A673 (cell line): Measurements from ENCODE around the gene TMEM266.

ENCODE experiments used
- CTCF ChIP-seq: fragments of 300-800, 200-600 bp; sonication (generic); conservative IDR thresholded peaks from 2 replicates; pipeline ENCODE4 v1.5.1; 2017; ENCODE audit warnings: low read depth, mild to moderate bottlenecking, antibody characterized with exemption, low read length, moderate library complexity, mixed read lengths
- EZH2 ChIP-seq: fragments of 200-600 bp; sonication (generic); IDR thresholded peaks from 2 replicates; pipeline ENCODE4 v1.6.1; 2017; ENCODE audit warnings: borderline replicate concordance, low read depth, mild to moderate bottlenecking, mixed read lengths, antibody characterized with exemption, low read length; ENCODE audit not compliant: poor library complexity, severe bottlenecking

GRCh38 chr15:76169911-76170800, 110.4 kb downstream of the TMEM266 start:
- TF ChIP-seq CTCF (no peak), EZH2 (no peak)
